T-helper 17 cell (primary cell): Measurements from ENCODE around the gene UNC13B. TPM values are rescaled to one million over a fixed set of nuclear protein-coding genes. Genes with fewer than 3 reads are reported as not detected.

Experiments
- ATAC-seq: fragments of 150-1000 bp; cut with Tn5 transposase; 2 replicates; pipeline ENCODE4 v1.10.0; 2021; ENCODE audit warnings: mild to moderate bottlenecking, moderate library complexity
- DNase-seq, 3 donors: peaks; one replicate each; pipeline versions ENCODE4 v3.0.0 to v3.0.0-alpha.2; 2020 to 2021
- H3K9me3 ChIP-seq: one replicate; pipeline ENCODE4 v1.7.0; 2013; ENCODE audit warnings: low read length, mild to moderate bottlenecking; ENCODE audit not compliant: control insufficient read depth, poor library complexity, severe bottlenecking
- H3K27ac Mint-ChIP-seq: one replicate; pipeline ENCODE4 v1.8.0; 2022; ENCODE audit warnings: mild to moderate bottlenecking, moderate library complexity, mixed read lengths
- H3K27me3 Mint-ChIP-seq: one replicate; pipeline ENCODE4 v1.8.0; 2022; ENCODE audit warnings: mixed read lengths
- H3K36me3 Mint-ChIP-seq: one replicate; pipeline ENCODE4 v1.8.0; 2022; ENCODE audit warnings: low read depth, mixed read lengths
- H3K4me1 Mint-ChIP-seq: one replicate; pipeline ENCODE4 v1.8.0; 2022; ENCODE audit warnings: mild to moderate bottlenecking, mixed read lengths
- H3K4me3 Mint-ChIP-seq: one replicate; pipeline ENCODE4 v1.8.0; 2022; ENCODE audit warnings: mild to moderate bottlenecking, moderate library complexity, mixed read lengths
- total RNA-seq, 4 donors: library from RNA in 2 of 4; stranded (reverse) in 2 of 4; gene quantifications; one replicate each; pipeline ENCODE4 v1.2.3 and lab custom pipeline; 2022 to 2026

UNC13B gene
- total RNA-seq, 2 donors from 2014 or later, result 0.50 to 0.99 TPM

- DNase-seq (no peak), ATAC-seq (no peak)
- Mint-ChIP-seq H3K27me3 (peaks cover 8% of the 10 kb centered on the region), H3K4me1 (peaks cover 4% of the 10 kb centered on the region), H3K27ac (no peak overlapping the region), H3K4me3 (no peak overlapping the region), H3K36me3 (no peaks in the 10 kb centered on the region)
- H3K9me3 ChIP-seq, result no peaks in the 10 kb centered on the region
Measured at GRCh38 chr9:35254984-35255857, 93.4 kb downstream of the UNC13B start.

GRCh38 chr9:35257986-35258659 is 96.3 kb downstream of the UNC13B start:
- H3K4me1 Mint-ChIP-seq, result peaks cover 10% of the 10 kb centered on the region
- no peak for ATAC-seq
- no peak overlapping the region for H3K27ac Mint-ChIP-seq
- no peaks in the 10 kb centered on the region for H3K36me3 Mint-ChIP-seq
- no peaks in the 10 kb centered on the region for H3K9me3 ChIP-seq
- H3K27me3 Mint-ChIP-seq, result peaks cover 14% of the 10 kb centered on the region
- no peak overlapping the region for H3K4me3 Mint-ChIP-seq
- no peak for DNase-seq

- H3K9me3 ChIP-seq, result no peaks in the 10 kb centered on the region
- peak; percentile 49 for ATAC-seq
- Mint-ChIP-seq H3K4me3 (no peak overlapping the region), H3K27me3 (peaks cover 20% of the 10 kb centered on the region), H3K4me1 (peaks cover 10% of the 10 kb centered on the region), H3K36me3 (peaks cover under 1% of the 10 kb centered on the region), H3K27ac (no peak overlapping the region)
- DNase-seq, result peak; percentile 10 to 21 (median 12)
Measured at GRCh38 chr9:35258660-35259474, 97.1 kb downstream of the UNC13B start.

- H3K4me3 Mint-ChIP-seq, result no peak overlapping the region
- peaks cover 10% of the 10 kb centered on the region for H3K4me1 Mint-ChIP-seq
- ATAC-seq (no peak), DNase-seq (no peak)
- peaks cover 3% of the 10 kb centered on the region for H3K36me3 Mint-ChIP-seq
- H3K27ac Mint-ChIP-seq, result no peak overlapping the region
- peaks cover 32% of the 10 kb centered on the region for H3K27me3 Mint-ChIP-seq
- no peaks in the 10 kb centered on the region for H3K9me3 ChIP-seq
Measured at GRCh38 chr9:35260186-35260585, 98.4 kb downstream of the UNC13B start.

- no peak overlapping the region for H3K27ac Mint-ChIP-seq
- H3K36me3 Mint-ChIP-seq, result peaks cover 3% of the 10 kb centered on the region
Measured at GRCh38 chr9:35262064-35262463, 100.3 kb downstream of the UNC13B start.

GRCh38 chr9:35267710-35268109 is 105.9 kb downstream of the UNC13B start:
- Mint-ChIP-seq H3K27ac (no peak overlapping the region), H3K4me3 (no peak overlapping the region), H3K27me3 (peaks cover 61% of the 10 kb centered on the region), H3K36me3 (peaks cover 3% of the 10 kb centered on the region), H3K4me1 (no peaks in the 10 kb centered on the region)
- DNase-seq, result no peak
- no peak for ATAC-seq
- no peaks in the 10 kb centered on the region for H3K9me3 ChIP-seq

More at GRCh38 chr9:35262064-35262463, 100.3 kb downstream of the UNC13B start:
- no peak overlapping the region for H3K4me3 Mint-ChIP-seq
- H3K27me3 Mint-ChIP-seq, result peaks cover 33% of the 10 kb centered on the region
- no peak for ATAC-seq
- no peaks in the 10 kb centered on the region for H3K9me3 ChIP-seq
- peaks cover 10% of the 10 kb centered on the region for H3K4me1 Mint-ChIP-seq
- no peak for DNase-seq

- no peaks in the 10 kb centered on the region for H3K9me3 ChIP-seq
- ATAC-seq (no peak), DNase-seq (no peak)
- Mint-ChIP-seq H3K4me1 (no peaks in the 10 kb centered on the region), H3K4me3 (no peak overlapping the region), H3K27me3 (peaks cover 58% of the 10 kb centered on the region), H3K27ac (no peak overlapping the region), H3K36me3 (no peaks in the 10 kb centered on the region)
Measured at GRCh38 chr9:35269919-35270318, 108.1 kb downstream of the UNC13B start.

GRCh38 chr9:35271637-35272036 is 109.8 kb downstream of the UNC13B start:
- DNase-seq (no peak), ATAC-seq (no peak)
- H3K9me3 ChIP-seq, result no peaks in the 10 kb centered on the region
- no peak overlapping the region for H3K4me3 Mint-ChIP-seq
- no peaks in the 10 kb centered on the region for H3K4me1 Mint-ChIP-seq
- peaks cover 50% of the 10 kb centered on the region for H3K27me3 Mint-ChIP-seq
- H3K27ac Mint-ChIP-seq, result no peak overlapping the region
- H3K36me3 Mint-ChIP-seq, result no peaks in the 10 kb centered on the region

GRCh38 chr9:35272989-35273388 is 111.2 kb downstream of the UNC13B start:
- Mint-ChIP-seq H3K36me3 (no peaks in the 10 kb centered on the region), H3K27me3 (peaks cover 46% of the 10 kb centered on the region), H3K4me3 (no peak overlapping the region), H3K27ac (no peak overlapping the region), H3K4me1 (peaks cover 8% of the 10 kb centered on the region)
- DNase-seq (no peak), ATAC-seq (no peak)
- no peaks in the 10 kb centered on the region for H3K9me3 ChIP-seq

GRCh38 chr9:35273591-35273990 is 111.8 kb downstream of the UNC13B start:
- H3K27me3 Mint-ChIP-seq, result peaks cover 49% of the 10 kb centered on the region
- H3K36me3 Mint-ChIP-seq, result peaks cover 2% of the 10 kb centered on the region
- no peak overlapping the region for H3K27ac Mint-ChIP-seq
- H3K4me1 Mint-ChIP-seq, result peaks cover 10% of the 10 kb centered on the region
- ATAC-seq (no peak), DNase-seq (no peak)
- H3K9me3 ChIP-seq, result no peaks in the 10 kb centered on the region
- no peak overlapping the region for H3K4me3 Mint-ChIP-seq

GRCh38 chr9:35274993-35275392 is 113.2 kb downstream of the UNC13B start:
- ATAC-seq, result no peak
- DNase-seq, result no peak
- no peak overlapping the region for H3K27ac Mint-ChIP-seq
- no peak overlapping the region for H3K4me3 Mint-ChIP-seq
- no peaks in the 10 kb centered on the region for H3K9me3 ChIP-seq
- peaks cover 44% of the 10 kb centered on the region for H3K27me3 Mint-ChIP-seq
- H3K36me3 Mint-ChIP-seq, result peaks cover 2% of the 10 kb centered on the region
- H3K4me1 Mint-ChIP-seq, result peaks cover 10% of the 10 kb centered on the region

GRCh38 chr9:35277171-35277520 is 115.3 kb downstream of the UNC13B start:
- ATAC-seq (no peak), DNase-seq (no peak)
- Mint-ChIP-seq H3K4me3 (peak overlapping the region; percentile 39), H3K4me1 (peaks cover 10% of the 10 kb centered on the region), H3K27me3 (peaks cover 47% of the 10 kb centered on the region), H3K27ac (no peak overlapping the region), H3K36me3 (peaks cover 2% of the 10 kb centered on the region)
- no peaks in the 10 kb centered on the region for H3K9me3 ChIP-seq
